HG03432 (cell line): ENCODE data around the gene SHISAL1.
"Not testable (repeated sequence)": the region's sequence is repeated elsewhere in the genome, so short reads cannot be mapped to it uniquely, and the experiment has no call there.

Source experiments
- ATAC-seq: cut with Tn5 transposase; IDR thresholded peaks from one replicate; pipeline ENCODE4 v1.9.1; 2021; ENCODE audit warnings: mild to moderate bottlenecking, moderate library complexity; ENCODE audit not compliant: unreplicated experiment

The SHISAL1 gene

DNA sequence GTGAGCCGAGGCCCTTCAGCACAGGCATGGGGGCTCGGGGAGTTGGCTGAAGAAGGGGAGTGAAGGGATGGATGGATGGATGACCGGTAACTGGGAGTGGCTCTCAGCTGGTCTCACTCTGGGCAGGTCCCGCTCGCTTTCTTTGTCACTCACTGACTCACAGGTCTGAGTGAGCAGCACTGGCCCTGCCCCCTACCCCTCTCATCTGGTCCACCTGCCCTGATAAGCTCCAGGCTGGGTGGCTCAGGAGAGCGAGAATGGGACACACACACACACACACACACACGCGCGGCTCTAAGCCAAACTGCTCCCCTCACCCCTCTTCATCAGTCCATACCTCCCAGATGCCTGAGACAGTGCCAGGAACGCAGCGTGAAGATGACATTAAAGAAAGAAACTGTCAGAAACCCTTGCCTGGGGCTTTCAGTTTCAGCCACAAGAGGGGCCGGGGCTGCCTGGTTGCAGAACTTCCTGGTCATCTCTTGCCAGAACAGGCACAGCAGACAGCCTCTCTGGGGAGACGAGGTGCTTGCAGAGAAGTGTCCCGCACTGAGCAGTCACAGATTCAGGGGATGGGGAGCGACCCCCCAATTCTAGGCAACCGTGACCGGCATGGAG lies 16.5 kb upstream of the SHISAL1 start:
- peak; percentile 67 for ATAC-seq

DNA sequence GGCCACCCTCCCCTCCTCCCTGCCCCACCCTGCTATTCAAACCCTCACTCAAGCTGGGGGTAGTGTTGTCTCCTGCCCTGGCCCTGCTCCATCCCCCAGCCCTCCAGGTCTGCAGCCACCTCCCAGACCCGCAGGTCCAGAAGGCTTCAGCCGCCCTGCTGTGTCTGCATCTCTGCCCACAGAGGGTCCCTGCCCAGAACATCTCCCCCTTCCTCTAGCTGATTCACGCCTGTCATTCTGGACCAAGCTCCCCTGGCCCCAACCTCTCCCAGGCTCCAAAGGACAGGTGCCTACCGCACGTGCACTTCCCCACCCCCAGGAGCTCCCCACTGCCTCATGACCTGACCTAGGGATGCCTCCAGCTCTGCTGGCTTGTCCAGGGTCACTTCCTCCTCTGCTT lies 16.0 kb upstream of the SHISAL1 start:
- no peak for ATAC-seq

DNA sequence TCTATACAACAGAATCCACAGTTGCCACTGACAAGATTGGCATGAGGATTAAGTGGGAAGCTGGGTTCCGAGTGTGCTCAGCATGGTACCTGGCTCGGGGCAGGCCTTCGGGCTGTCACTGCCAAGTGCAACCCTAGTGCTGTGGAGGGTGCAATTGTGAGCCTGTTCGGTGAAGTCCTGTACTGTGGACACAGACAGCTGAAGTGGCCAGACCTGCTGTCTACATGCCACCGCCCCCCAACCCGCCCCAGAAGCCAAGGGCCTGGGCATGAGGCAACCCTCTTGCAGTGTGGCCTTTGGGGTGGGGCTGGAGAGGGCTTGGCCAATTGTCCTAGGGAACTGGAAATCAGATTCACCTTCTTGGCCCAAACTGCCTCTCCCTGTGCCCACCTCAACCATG lies 15.6 kb upstream of the SHISAL1 start:
- no peak for ATAC-seq

DNA sequence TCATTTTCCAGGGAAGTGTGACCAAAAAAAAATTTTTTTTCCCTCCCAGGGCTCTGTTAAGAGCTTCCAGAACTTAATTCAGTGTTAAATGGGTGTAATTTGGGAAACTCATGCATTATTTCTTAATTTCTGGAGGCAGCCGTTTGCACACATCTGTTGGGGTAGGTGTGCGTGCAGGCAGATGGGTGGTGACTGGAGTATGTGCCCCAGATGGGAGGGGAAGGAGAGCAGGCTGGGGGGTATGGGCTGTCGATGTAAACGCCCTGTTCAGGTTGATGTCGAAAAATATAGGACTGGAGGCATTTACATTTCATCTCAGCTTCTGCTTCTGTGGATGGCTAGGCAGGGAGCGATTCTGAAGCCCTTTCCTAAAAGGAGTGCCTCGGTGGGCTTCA lies 13.7 kb upstream of the SHISAL1 start:
- no peak for ATAC-seq

DNA sequence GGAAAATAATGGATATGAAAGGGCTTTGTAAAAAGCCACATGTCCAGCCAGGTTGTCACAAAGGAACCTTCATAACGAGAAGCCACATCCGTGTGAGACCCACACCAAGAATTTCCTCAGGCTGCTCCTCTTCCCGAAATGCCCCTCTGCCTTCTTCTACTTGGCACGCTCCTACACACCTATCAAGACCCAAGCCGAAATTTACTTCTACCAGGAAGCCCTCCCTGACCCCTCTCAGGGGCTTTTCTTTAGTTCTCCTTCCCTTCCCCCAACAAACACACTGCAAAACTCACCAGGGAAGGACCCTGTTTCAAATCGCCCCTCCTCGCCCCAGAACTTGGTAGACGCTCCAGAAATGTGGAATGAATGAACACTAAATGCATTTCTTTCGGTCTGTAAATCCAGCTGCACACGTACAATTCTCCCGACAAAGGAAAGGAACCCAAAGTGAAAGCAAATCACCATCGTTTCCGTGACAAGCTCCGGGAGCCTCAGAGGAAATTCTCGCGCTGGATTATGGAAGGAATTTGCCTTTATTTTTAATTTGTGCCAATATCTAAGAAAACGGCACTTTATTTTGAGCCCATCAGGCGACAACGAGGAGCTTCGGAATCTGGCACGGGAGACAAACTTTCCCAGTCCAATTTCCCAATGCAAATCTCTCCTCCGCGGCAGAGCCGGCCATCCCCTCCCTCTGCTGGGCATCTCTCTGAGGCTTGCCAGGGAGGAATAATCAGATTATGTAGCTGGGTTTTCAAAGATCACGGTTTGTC lies 13.2 kb upstream of the SHISAL1 start:
- ATAC-seq = no peak

DNA sequence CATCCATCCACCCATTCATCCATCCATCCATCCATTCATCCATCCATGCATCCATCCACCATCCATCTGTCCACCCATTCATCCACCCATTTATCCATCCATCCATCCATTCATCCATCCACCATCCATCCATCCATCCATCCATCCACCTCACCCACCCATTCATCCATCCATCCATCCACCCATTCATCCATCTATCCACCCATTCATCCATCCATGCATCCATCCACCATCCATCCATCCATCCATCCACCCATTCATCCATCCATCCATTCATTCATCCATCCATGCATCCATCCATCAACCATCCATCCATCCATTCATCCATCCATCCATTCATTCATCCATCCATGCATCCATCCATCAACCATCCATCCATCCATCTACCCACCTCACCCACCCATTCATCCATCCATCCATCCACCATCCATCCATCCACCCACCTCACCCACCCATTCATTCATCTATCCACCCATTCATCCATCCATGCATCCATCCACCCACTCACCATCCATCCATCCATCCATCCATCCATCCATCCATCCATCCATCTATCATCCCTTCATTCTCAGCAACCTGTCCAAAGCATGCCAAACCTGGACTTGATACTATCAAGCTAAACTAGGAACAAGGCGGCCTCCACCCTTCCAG lies 10.5 kb upstream of the SHISAL1 start:
- not testable (repeated sequence) for ATAC-seq

DNA sequence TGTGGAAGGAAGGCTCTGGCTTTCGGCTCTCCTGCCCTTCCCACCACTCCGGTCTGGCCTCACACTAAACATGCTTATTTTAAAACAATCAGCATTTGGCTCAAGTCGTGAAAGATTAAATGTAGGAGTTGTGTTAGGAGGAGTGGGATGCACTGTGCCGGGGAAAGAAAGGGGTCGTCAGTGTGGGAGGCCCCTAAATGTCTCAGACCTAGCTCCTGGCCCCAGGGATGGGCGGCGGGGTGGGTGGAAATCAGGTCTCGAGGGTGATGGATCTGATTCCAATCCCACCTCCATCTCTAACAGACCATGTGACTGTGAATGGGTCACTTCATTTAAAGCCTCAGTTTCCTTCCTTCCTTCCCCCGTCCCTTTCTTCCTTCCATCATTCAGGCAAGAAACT lies 6.9 kb upstream of the SHISAL1 start:
- no peak for ATAC-seq

DNA sequence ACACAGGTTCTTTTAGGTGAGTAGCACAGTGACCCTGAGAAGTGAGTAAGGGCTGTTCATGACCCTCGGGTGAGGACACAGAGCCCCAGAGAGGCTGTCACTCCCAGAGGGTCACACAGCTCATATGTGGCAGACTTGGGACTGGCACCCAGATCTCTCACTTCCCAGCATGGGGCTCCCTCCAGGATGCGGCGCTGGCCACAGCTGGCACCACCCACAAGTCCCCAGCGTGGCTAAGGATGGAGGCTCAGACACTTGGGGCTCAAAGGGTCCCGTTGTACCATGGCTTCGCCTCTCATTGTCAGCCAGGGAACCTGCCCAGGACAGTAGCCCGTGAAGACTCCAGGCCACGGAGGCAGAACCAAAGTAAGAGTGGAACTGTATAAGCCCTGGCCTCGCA lies 6.0 kb upstream of the SHISAL1 start:
- no peak for ATAC-seq

DNA sequence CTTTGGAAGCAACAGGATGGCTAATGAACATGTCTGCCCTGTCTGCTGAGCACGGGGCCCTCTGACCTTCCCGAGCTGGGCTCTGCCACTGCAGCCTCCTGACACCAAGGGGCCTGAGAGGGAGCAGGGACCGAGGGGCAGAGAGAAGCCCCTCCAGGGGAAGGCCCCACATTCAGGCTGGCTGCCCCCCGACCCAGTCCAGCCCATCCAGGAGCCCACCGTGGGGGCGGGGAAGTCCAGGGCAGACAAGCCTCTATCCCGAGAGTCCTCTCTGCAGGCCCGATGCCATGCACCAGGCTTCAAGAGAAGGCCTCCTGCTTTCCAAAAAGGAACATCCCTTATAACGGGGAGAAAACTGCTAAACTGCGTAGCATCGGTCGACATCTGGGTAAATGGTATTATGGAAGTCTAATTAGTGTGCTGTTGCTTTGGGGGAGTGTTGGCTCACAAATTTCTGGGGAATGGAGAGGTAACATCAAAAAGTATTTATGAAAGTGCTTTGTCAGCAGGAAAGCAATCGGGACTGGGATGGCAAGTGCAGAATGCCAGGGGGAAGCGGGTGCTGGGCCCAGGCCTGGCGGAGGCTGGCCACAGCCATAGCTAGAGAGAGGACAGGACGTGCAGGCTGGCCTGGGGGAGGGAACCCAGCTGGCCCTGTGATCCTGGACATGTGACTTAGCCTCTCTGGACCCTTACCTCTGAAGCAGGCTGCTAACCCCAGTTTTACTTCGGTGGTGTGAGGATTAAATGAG lies 5.3 kb upstream of the SHISAL1 start:
- no peak for ATAC-seq

DNA sequence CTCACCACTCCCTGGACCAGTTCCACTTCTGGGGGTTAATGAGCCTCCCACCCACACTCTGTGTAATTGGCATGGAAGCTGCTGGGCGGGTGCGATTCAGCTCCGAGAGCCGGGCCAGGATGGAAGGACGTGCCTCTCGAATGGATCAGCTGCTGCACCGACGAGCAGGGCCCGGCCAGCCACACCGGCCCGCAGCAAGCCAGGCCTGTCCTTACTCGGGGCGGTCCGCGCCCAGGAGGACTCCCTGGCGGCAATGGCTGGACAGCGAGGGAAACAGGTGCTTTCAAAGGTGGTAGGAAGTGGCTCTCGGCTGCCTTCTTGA lies 4.3 kb upstream of the SHISAL1 start:
- no peak for ATAC-seq

DNA sequence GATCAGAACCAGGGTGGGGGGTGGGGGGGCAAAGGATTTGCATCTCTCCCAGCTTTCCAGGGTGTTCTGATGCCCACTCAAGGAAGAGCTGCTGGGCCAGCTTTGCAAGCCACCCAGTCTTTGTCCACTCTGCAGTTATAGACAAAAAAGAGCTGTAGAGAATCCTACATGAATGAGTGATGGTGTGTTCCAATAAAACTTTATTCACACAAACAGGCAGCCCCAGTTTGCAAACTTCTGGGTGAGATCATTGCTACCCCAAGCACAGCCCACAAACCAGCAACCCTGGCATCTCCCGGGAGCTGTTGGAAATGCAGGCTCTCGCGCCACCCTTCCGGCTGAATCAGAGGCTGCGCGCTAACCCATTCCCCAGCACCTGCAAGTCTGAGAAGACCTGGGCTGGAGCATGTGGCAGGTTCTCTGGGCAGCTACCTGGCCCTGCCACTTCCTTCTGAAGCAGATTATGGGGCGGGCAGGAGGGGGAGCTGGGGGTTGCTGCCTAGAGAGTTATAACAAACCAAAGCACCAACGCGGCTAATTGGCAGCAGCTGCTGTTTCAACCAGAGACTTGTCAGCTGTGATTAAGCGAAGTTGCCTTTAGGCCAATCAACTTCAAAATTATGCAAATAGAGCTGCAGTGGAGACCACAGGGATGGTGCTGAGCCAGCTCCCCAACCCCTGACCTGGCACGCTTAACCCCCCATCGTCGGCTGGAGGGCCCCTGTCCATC lies 3.8 kb upstream of the SHISAL1 start:
- no peak for ATAC-seq

DNA sequence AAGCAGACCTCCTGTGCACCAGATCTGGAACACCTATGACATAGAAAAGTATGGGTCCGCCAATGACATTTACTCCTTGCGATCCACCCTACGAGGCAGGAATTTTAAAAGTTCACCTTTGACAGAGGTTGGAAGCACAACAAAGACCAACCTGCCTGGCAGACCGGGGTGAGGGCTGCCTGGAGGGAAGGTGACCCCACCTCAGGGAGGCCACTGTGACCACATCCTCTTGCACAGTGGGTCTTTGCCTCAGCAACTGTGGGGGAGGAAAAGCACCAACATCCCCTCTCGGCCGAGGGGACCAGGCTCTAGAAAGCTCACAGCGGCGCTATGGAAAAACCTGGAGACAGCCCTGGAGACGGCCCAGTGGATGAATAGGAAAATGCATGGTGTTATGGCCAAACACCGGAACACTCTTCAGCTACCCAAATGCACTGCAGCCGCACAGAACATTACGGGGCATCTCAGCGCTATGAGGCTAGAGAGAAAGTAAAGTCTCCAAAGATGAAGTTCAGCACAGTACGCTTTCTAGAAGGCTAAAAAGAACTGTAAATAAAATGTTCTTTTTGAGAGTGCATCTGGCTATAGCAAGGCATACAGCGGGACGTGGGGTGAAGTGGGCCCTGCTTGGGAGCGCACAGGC lies 1.8 kb upstream of the SHISAL1 start:
- ATAC-seq = no peak

DNA sequence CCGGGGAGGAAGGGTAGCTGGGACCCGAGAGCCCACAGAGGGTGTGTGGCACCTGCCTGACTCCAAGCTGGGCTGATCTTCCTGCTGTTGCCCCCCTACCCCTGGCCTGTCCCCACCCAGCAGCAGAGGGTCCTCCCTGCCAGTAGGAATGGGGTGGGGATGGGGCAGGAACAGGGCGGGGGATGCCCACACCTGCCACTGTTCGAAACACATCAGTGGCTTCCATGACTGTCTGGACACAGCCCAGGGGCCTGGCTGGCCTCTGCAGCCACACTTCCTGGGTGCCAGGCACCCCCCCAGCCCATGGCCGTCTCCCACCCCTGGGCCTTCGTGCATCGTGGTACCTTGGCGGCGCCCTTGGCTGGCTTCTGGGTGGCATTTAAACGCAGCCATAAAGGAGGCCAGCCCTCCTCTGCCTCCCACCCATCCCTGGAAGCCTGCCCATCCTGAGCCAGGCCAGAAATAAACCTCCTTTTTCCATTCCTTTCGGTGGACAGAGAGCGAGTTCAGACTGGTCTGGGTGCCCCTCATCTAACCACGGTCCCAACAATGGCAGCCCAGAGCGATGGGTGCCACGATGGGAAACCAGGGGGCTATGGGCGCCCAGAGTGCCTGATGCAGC lies 745 bp upstream of the SHISAL1 start:
- no peak for ATAC-seq

DNA sequence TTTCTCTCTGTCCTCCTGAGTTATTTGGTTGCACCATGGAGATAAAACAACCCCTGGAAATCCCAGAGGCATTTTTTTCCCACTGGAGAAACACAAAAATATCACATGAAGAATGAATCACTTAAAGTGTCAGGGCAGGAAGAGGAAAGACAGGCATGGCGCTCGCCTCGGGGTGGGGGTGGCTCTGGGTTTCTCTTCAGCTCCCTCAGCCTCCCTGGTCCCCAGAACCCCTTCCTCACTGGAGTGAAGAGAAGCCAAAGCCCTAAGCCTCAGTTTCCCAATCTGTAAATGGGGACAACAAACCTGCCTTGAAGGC lies 938 bp downstream of the SHISAL1 start:
- no peak for ATAC-seq

DNA sequence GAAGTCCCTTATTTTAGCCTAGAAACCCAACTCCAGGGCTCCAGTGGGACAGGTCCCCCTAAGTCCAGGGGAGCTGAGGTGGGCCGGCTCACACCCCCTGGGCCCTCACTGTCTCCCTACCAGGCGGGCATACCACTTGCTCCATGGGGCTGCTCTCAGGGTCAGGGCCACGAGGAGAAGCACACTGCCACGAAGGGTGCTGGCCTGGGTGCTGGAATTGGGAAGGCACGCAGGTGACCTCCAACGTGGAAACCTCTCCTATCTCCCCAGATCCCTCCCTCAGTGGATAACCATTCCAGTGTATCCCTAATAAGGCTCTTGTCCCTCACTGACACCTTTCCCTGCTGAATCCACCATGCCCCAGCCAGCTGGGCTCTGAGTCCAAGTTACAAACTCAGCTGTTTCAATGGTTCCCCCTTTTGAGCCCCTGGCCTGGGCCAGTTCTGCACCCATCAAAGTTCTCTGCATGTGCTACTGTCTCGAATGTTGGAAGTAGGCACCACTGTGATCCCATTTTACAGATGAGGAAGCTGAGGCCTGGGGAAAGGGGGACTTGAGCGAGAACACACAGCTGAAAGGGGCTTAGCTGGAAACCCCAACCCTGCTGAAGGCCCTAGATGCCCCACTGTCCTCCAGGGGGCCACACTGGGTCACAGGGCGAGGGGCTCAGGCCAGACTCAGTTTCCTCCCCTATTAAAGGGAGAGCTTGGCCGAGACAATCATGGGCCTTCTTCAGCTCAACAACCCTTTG lies 1.5 kb downstream of the SHISAL1 start:
- no peak for ATAC-seq

DNA sequence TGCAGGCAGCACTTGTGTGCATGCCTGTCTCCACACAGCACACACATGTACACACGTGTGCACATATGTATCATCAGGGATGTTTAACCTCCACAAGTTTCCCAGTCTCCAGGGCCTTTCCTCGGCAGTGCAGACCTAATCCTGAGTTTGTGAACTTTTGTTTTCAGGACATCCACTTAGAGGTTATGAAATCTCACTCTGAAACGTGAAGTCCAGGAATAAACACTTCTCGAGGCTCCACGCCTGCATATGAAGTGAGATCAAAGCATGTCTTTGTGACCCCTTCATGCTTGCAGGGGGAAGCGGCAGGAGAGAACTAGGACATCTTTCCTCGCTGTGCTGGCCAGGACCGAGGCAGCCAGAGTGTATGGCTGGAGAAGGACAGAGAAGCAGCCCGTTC lies 3.1 kb downstream of the SHISAL1 start:
- no peak for ATAC-seq

DNA sequence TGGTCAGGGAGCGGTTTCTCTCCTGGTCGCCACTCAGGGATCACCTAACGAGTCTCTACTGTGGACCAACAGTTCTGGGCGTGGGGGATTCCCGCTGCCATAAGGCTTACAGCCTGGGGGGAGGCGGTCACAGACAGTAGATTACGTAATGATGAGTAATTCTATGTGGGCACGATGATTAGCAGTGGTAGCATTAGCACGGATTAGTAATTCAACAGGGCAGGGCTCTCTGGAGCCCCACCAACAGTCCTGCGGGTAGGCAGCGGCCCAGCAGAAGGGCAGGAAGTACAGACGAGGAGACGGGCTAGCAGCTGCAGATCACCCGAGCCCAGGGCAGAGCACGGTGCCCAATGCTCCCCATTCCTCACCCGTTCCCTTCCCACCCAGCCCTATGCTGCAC lies 3.6 kb downstream of the SHISAL1 start:
- ATAC-seq = no peak

DNA sequence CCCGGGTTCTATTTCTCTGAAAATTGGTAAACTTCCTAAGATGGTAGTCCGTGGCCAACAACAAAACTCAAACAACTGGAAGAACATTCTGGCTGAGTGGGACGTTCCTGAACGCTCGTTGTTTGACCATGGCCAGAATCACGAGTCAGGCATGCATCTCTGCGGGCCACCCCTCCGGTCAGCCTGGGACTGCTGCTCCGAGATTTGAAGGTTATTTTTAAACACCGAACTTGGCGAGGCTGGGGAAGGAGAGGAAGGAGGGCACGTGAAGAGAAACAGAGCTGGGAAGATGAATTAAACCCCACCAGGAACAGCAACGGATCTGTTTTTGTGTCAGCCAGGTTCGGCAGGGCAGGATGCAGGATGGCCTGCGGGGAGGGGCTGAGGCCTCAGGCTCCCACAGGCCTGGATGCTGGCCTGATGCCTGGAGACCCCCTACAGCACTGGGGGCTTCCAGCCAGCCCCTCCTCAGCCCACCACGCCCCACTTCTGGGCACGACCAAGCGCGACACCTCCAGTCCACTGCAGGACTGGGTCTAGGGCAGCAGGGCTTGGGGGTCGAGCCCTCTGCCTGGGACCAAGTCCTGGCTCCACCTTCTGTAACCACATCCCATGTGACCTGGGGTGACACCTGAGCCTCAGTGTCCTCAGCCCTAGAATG lies 5.1 kb downstream of the SHISAL1 start:
- ATAC-seq = no peak

DNA sequence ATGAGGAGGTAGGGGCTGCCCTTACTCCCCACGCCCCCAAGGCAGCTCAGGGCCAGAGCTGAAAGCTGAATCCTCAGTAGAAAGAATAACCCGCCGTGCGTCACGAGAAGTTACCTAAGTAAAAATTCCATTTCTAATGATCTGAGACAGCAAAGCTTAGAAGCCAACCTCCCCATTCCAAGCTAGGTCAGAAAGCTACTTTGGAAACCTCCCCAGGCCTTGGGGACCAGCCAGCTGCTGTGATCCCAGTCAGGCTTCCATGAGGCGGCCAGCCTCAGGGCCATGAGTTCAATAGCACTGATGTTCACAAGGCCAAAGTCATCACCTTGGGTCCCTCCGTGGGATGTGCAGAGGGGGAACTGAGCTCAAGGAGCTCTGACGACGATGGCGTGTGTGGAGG lies 6.9 kb downstream of the SHISAL1 start:
- ATAC-seq = no peak
